Activated CD4-positive, alpha-beta T cell treated with anti-CD3 and anti-CD28 coated beads, Interleukin-2, Interleukin-4, amounts not matched to agents 100 ng/mL and 50 ng/mL, durations not matched to agents 16 hours and 8 hours (primary cell): ENCODE results near the gene CRY1.
"Not testable (repeated sequence)": the region's sequence is repeated elsewhere in the genome, so short reads cannot be mapped to it uniquely, and the experiment has no call there.

ENCODE experiments used
- DNase-seq: peaks from one replicate; pipeline ENCODE4 v3.0.0-alpha.2; 2020; ENCODE audit warnings: low spot score

Gene CRY1

GRCh38 chr12:107108366-107108765, 15.0 kb upstream of the CRY1 start:
- DNase-seq = not testable (repeated sequence)

GRCh38 chr12:107107381-107107780, 14.0 kb upstream of the CRY1 start:
- DNase-seq = no peak

DNA sequence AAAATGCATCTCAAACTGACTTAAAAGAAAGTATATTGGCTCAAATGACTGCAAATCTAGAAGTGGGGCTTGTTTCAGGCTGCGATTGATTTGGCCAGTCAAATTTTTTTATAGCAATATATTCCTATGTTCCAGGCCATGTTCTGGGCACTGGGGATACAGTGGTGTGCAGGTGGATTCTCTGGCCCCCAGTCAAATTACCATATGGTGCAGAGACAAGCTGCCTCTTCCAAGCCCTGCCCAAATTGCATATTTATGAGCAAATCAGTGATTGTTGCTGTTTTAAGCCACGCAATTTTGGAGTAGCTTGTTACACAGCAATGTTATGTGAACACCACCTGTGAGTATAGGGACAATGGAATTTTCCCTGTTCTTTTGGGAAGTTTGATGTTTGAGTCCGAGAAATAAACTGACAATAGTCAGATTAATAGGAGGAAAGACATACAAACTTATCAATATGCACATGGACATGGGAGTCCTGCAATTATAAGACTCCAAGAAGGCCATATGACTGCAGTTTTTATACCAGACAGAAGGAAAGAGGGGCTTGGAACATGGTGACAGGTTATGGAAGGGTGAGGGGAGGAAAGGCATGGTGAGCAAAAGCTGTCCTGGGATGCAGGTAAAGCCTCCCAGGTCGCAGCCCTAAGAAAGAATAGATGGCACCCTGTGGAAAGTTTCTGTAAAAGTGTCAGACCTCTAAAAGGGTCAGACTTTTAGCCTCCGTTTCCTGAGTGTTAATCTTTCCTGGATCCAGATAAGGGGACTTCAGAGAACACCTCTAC, 13.1 kb upstream of the CRY1 start:
- DNase-seq = no peak

GRCh38 chr12:107105410-107105703, 12.0 kb upstream of the CRY1 start:
- DNase-seq = no peak

DNA sequence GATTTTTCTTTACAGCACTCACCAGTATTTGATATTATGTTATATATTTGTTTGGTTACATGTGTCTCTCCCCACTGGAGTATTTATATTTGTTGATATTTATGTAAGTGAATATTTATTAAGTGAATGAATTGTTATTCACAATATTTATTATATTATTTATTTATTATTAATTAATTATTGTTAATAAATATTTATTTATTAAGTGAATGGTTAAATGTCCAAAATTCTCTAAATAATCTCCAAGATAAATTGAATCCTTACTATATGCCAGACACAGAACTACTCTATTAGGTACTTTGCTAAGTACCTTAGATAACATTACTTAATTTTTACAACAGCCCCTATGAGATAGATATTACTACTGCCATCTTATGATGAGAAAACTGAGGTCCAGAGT, 10.2 kb upstream of the CRY1 start:
- no peak for DNase-seq

DNA sequence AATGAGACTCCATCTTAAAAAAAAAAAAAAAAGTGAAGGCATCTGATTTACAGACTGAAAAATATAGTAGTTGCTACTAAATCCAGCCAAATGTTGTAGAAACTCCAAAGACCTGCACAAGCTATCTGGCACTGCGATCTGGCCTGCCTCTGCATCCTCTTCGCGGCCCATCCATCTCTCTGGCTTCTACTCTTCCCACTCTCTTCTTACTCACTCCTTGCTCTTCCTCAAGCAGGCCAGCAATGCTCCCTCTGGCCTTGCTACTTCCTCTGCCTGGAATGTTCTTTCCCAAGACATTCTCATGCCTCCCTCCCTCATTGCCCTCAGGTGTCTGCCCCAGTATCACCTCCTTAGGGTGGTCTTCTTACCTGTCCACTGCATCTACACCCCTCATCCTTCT, 9.7 kb upstream of the CRY1 start:
- no peak for DNase-seq

- no peak for DNase-seq
Observed at GRCh38 chr12:107102294-107102693, 8.9 kb upstream of the CRY1 start.

DNA sequence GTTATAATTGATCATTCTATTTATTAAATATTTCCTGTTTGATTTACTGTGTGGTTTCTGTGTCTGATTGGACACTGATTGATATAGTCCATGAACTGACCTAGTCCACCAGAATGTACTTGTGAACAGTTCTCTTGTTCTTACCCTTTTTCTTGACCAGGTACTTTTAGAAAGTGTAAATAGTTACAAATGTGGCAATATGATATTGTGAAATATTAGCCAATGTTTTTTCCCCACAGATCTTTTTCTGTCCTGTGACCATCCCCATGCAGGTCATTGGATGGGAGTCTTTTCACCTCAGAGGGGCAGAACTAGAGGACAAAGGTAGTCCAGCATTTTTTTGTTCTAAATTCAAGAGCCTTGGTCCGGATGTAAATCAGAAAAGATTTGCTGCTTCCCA, 8.3 kb upstream of the CRY1 start:
- DNase-seq = no peak

GRCh38 chr12:107099917-107100316, 6.6 kb upstream of the CRY1 start:
- no peak for DNase-seq

- DNase-seq = no peak
Observed at GRCh38 chr12:107096571-107096970, 3.2 kb upstream of the CRY1 start.

DNA sequence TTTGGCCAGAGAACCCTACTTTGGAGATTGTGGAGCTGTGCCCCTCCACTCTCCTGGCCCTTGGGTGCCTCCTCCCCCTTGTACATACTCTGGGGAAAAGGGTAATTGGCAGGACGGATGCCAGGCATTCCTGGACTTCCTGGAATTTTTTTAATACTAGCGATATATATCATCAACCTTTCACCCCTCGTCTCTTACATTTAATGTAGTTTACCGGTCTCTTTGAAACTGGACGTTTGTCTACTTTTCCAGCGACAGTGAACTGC, 767 bp upstream of the CRY1 start:
- no peak for DNase-seq

- DNase-seq = peak; percentile 43
Observed at GRCh38 chr12:107092669-107093416, 506 bp downstream of the CRY1 start.

GRCh38 chr12:107091989-107092641, 1.2 kb downstream of the CRY1 start:
- DNase-seq = peak; percentile 70

DNA sequence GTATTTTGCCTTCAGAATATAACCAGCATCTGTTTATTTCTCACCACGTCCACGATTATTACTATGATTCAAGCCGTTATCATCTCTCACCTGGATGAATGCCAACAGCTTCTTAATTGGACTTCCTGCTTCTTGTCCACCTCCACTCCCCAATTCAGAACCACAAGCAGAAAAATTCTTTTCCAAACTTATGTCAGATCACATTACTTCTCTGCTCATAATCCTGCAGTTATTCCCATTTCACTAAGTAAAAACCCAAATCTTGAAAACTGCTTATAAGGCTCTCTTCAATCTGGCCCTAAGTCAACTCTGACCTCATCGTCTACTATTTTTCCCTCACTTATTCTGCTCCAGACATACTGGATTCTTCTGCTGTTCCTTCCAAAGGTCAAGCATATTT, 2.0 kb downstream of the CRY1 start:
- DNase-seq = no peak

GRCh38 chr12:107090711-107091110, 2.6 kb downstream of the CRY1 start:
- no peak for DNase-seq

DNA sequence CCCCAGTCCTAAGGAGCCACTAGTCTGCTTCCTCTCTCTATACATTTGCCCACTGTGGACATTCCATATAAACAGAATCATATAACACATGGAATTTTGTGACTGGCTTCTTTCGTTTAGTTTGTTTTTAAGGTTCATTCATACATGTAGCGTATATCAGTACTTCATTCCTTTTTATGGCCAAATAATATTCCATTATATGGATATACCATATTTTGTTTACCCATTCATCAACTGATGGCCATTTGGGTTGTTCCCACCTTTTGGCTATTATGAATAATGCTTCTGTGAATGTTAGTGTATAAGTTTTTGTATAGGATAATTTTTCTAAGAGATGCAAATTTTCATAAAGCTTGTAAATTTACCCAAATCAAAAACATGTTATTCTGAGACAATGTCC, 4.4 kb downstream of the CRY1 start:
- DNase-seq = no peak

GRCh38 chr12:107086314-107086713, 7.0 kb downstream of the CRY1 start:
- DNase-seq = no peak

GRCh38 chr12:107081778-107082177, 11.6 kb downstream of the CRY1 start:
- no peak for DNase-seq

GRCh38 chr12:107080299-107080698, 13.1 kb downstream of the CRY1 start:
- no peak for DNase-seq

DNA sequence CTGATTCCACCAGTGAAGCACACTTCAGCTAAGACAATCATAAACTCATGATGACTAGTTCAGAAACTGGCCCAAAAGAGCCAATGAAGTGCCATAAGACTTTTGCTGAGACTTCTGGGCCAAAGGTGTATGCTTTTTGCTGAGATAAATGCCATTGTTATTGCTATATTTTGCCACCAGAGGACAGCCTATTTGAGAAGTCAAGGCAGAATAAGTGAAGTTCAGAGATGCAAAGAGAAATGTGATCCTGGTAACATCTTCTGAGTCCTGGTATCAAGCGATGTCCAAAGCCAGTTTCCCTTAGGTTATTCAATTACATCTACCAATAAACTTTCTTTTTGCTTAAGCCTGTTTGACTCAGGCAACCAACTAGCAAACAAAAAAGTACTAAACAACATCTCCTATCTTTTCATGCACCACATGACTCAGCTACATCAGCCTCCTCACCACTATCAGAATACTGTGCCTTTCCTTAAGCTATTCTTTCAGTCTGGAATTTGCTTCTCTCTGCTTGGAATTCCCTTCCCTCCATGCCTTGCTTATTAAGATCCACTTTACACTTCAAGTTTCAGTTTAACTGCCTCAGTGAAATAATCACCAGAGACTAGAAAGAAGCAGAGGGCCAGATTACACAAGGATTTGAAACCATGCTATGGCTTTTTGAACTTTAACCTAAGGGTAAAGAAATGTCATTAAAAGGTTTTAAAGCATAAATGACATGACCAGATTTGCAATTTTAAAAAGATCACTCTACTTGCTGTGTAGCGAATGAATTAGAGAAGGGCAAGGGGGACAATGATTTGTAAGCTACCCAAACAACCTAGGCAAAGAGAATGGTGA, 14.0 kb downstream of the CRY1 start:
- peak; percentile 24 for DNase-seq

- not testable (repeated sequence) for DNase-seq
Observed at GRCh38 chr12:107073266-107073665, 20.1 kb downstream of the CRY1 start.

DNA sequence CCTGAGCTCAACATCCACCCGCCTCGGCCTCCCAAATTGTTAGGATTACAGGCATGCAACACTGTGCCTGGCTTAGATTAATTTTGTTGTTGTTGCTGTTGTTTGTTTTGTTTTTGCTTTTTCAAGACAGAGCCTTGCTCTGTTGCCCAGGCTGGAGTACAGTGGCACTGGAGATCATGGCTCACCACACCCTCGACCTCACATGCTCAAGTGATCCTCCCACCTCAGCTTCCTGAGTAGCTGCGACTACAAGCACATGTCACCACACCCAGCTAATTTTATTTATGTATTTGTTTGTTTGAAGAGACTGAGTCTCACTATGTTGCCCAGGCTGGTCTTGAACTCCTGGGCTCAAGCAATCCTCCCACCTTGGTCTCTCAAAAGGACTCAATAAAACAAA, 26.7 kb downstream of the CRY1 start:
- no peak for DNase-seq

DNA sequence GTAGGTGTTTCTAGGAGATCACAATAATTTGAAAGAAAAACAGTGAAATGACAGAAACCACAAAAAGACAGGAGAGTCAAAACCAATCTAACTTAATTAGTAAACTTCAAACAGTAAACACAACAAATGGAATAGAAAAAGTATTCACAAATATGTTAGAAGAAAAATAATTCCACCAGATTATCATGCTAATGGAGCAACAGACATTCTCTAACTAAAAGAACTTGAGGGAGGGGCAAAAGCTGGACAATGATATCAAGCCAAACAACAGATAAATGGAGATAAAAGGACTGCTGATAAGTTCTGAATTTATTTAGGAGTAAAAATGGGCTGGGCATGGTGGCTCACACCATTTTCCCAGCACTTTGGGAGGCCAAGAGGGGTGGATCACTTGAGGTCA, 28.7 kb downstream of the CRY1 start:
- DNase-seq = no peak
